K562 (cell line): ENCODE data around the gene ZDHHC8. TPM values are rescaled to one million over a fixed set of nuclear protein-coding genes. Genes with fewer than 3 reads are reported as not detected.
A peak's percentile ranks its signal among the peaks of the same experiment; 100 is the strongest.

Source experiments
- BDP1 ChIP-seq: IDR thresholded peaks from 3 replicates; pipeline ENCODE4 v1.6.1; 2011; ENCODE audit not compliant: insufficient read length, insufficient read depth
- CBX8 ChIP-seq: fragments of 200-600 bp; sonication (generic); IDR thresholded peaks from 2 replicates; pipeline ENCODE4 v1.6.1; 2012; ENCODE audit warnings: borderline replicate concordance, mixed run types, low read depth, mild to moderate bottlenecking, moderate library complexity, mixed read lengths, low read length, control low read depth, inconsistent platforms; ENCODE audit not compliant: poor library complexity, severe bottlenecking; ENCODE audit errors: extremely low read depth
- CEBPG ChIP-seq, 3 experiments: fragments of 200-800 bp in 1 of 3; sonication (Bioruptor generic) in 1 of 3; sonication (generic) in 1 of 3; formaldehyde crosslinking in 1 of 3; IDR thresholded peaks in 2 of 3; conservative IDR thresholded peaks in 1 of 3; 2 replicates each; pipeline versions ENCODE4 v1.6.1 to v1.8.0; 2016 to 2022; ENCODE audit warnings: missing compliant biosample characterization in 2 of 3, missing genetic modification characterization in 2 of 3, mild to moderate bottlenecking in 1 of 3, missing genetic modification reagents in 1 of 3
- CREBBP ChIP-seq: IDR thresholded peaks from one replicate; pipeline ENCODE4 v1.6.1; 2012; ENCODE audit warnings: low read depth, mild to moderate bottlenecking, control low read depth, inconsistent platforms, low read length
- DLX4 ChIP-seq: fragments of 250-450 bp; sonication (Bioruptor Pico); IDR thresholded peaks from 2 replicates; pipeline ENCODE4 v1.6.1; 2021; ENCODE audit warnings: mild to moderate bottlenecking
- EP400 ChIP-seq: fragments of 450-650 bp; IDR thresholded peaks from 2 replicates; pipeline ENCODE4 v1.6.1; 2017; ENCODE audit warnings: antibody characterized with exemption, mild to moderate bottlenecking, moderate library complexity
- ERF ChIP-seq: fragments of 450-650 bp; formaldehyde crosslinking; IDR thresholded peaks from 2 replicates; pipeline ENCODE4 v1.4.0; 2020; ENCODE audit warnings: mild to moderate bottlenecking, mixed read lengths
- FOS ChIP-seq: IDR thresholded peaks from 3 replicates; pipeline ENCODE4 v1.6.1; 2011; ENCODE audit not compliant: insufficient read length; ENCODE audit errors: extremely low read depth
- FOXJ2 ChIP-seq: fragments of 200-800 bp; sonication (Bioruptor generic); IDR thresholded peaks from 2 replicates; pipeline ENCODE4 v1.6.1; 2016; ENCODE audit warnings: missing genetic modification characterization, missing compliant biosample characterization
- IRF2 ChIP-seq: sonication (generic); formaldehyde crosslinking; IDR thresholded peaks from 2 replicates; pipeline ENCODE4 v1.8.1; 2022; ENCODE audit warnings: mild to moderate bottlenecking, missing genetic modification reagents
- OTX1 ChIP-seq: fragments of 450-650 bp; formaldehyde crosslinking; IDR thresholded peaks from 2 replicates; pipeline ENCODE4 v1.4.0; 2022; ENCODE audit warnings: mild to moderate bottlenecking
- PHF20 ChIP-seq: fragments of 450-650 bp; IDR thresholded peaks from 2 replicates; pipeline ENCODE4 v1.6.1; 2018; ENCODE audit not compliant: partially characterized antibody
- POU5F1 ChIP-seq: fragments of 150-350 bp; IDR thresholded peaks from 2 replicates; pipeline ENCODE4 v1.6.1; 2014; ENCODE audit warnings: borderline replicate concordance, low read length, low read depth, mild to moderate bottlenecking; ENCODE audit not compliant: partially characterized antibody
- SAP30 ChIP-seq: fragments of 200-600 bp; sonication (generic); IDR thresholded peaks from 2 replicates; pipeline ENCODE4 v1.6.1; 2012; ENCODE audit warnings: borderline replicate concordance, low read depth, mild to moderate bottlenecking, moderate library complexity, low read length, control low read depth, inconsistent platforms; ENCODE audit not compliant: insufficient read depth, poor library complexity, severe bottlenecking
- SMC3 ChIP-seq: conservative IDR thresholded peaks from 2 replicates; pipeline ENCODE4 v1.6.1; 2011; ENCODE audit warnings: low read depth, low read length, improper control_type of control experiment; ENCODE audit not compliant: insufficient read depth
- STAG1 ChIP-seq: sonication (generic); formaldehyde crosslinking; IDR thresholded peaks from 2 replicates; pipeline ENCODE4 v1.5.0; 2020; ENCODE audit warnings: missing genetic modification reagents, borderline replicate concordance
- TCF3 ChIP-seq: sonication (generic); formaldehyde crosslinking; IDR thresholded peaks from 2 replicates; pipeline ENCODE4 v1.4.0; 2020; ENCODE audit warnings: mild to moderate bottlenecking, missing genetic modification reagents
- TEAD2 ChIP-seq: fragments of 450-650 bp; IDR thresholded peaks from 2 replicates; pipeline ENCODE4 v1.6.1; 2016; ENCODE audit warnings: missing genetic modification characterization, control low read depth, missing compliant biosample characterization
- polyA plus RNA-seq, 8 experiments: library from polyadenylated mRNA; depleted of rRNA in 4 of 8; stranded (reverse) in 5 of 8; unstranded in 3 of 8; fragments of >200 nt; fragmentation: Nextera tagmentation in 2 of 8; fragmentation: Illumina TruSeq in 1 of 8; extraction: Ambion mirVana in 2 of 8; extraction: Trizol in 1 of 8; gene quantifications; 2 replicates each; pipeline versions ENCODE4 v1.2.1 to v1.2.3, GENCODE V29; 2011 to 2014; ENCODE audit warnings: inconsistent platforms in 1 of 8, missing spikeins in 1 of 8
- total RNA-seq, 7 experiments: library from RNA; depleted of rRNA in 6 of 7; stranded (reverse); fragments of >200 nt in 6 of 7; fragmentation: Illumina TruSeq in 2 of 7; extraction: Trizol in 2 of 7; gene quantifications; 2 replicates each; pipeline versions ENCODE4 v1.2.1 to v1.2.3, GENCODE V29; 2011 to 2021; ENCODE audit warnings: low replicate concordance in 1 of 7
- TF ChIP-seq, protein P1 (sequence below): IDR thresholded peaks from 3 replicates; pipeline ENCODE4 v1.6.1; 2011; ENCODE audit warnings: borderline replicate concordance, mild to moderate bottlenecking; ENCODE audit not compliant: insufficient read length, insufficient read depth
- TF ChIP-seq, protein P2 (sequence below): conservative IDR thresholded peaks from 2 replicates; pipeline ENCODE4 v1.6.1; 2011; ENCODE audit warnings: low read depth, mild to moderate bottlenecking, low read length; ENCODE audit not compliant: control insufficient read depth

ZDHHC8 gene
- total and polyA plus RNA-seq, 9 of the 15 experiments (the other 6 are each of a cell fraction or from before 2014, with no cell fraction given): 0.04 to 109 (median 16.4) TPM

DNA sequence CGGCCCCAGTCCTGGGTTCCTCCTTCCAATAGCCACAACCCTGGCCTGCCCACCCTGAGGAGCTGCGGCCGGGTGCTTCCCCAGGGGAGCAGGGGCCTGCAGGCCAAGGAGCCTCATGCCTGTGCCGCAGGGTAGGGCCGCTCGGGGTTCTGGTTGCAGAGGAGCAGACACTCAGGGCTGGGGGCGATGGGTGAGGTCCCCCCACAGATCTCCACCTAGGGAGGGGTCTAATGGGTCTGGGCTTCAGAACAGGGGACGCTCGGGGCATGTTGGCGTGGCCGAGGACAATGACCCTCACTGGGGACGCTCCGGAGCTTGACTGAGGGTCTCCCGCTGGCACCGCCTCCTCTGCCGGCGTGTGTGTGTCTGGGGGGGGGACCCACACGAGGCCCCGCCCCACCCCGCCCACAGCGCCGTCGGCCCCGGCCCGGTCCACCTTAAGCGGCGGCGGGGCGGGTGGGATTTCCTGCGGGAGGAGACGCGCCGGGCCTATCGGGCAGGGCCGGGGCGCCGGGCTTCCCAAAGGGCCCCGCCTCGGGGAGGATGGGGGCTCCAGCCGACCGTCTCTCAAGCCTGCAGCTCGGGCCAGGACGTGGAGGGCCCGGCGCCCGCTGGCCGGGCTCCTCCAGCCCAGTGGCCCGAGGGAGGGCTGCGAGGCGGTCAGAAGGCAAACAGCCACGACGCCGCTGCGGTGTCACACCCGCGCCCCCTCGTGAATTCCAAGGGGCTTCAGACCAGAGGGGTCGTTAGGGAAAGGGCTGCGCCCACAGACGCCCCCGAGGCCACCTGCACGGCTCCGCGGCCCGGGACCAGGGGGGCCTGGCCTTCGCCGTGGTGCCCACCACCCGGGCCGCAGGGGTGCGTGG is 640 bp upstream of the ZDHHC8 start (continued):
- peak; percentile 89 for TF ChIP-seq SAP30
- no peak for TF ChIP-seq CEBPG (CRISPR knock-in tag; IDR thresholded peaks at IDR 0.05)
- no peak for TF ChIP-seq CEBPG (tag; conservative IDR thresholded peaks at IDR 0.05 in 1 of 2, IDR thresholded peaks at IDR 0.05 in 1 of 2)
- TF ChIP-seq BDP1: no peak
- TF ChIP-seq FOXJ2: no peak
- 0 out of 2 replicates have a peak, but pooled peaks have one; percentile 36 for TF ChIP-seq OTX1 (CRISPR knock-in tag)
- TF ChIP-seq CREBBP: no peak
- TF ChIP-seq EP400: no peak
- TF ChIP-seq, protein P1, sequence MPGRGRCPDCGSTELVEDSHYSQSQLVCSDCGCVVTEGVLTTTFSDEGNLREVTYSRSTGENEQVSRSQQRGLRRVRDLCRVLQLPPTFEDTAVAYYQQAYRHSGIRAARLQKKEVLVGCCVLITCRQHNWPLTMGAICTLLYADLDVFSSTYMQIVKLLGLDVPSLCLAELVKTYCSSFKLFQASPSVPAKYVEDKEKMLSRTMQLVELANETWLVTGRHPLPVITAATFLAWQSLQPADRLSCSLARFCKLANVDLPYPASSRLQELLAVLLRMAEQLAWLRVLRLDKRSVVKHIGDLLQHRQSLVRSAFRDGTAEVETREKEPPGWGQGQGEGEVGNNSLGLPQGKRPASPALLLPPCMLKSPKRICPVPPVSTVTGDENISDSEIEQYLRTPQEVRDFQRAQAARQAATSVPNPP: no peak
- TF ChIP-seq ERF (CRISPR knock-in tag): peak; percentile 96
- no peak for TF ChIP-seq IRF2
- no peak for TF ChIP-seq FOS
- TF ChIP-seq PHF20: peak; percentile 66
- no peak for TF ChIP-seq STAG1 (CRISPR knock-in tag)
- no peak for TF ChIP-seq TCF3
- no peak for TF ChIP-seq POU5F1
- TF ChIP-seq SMC3: 0 out of 2 replicates have a peak, but pooled peaks have one; percentile 15
- no peak for TF ChIP-seq TEAD2 (tag)
- no peak for TF ChIP-seq CBX8
- no peak for TF ChIP-seq DLX4
- TF ChIP-seq, protein P2, sequence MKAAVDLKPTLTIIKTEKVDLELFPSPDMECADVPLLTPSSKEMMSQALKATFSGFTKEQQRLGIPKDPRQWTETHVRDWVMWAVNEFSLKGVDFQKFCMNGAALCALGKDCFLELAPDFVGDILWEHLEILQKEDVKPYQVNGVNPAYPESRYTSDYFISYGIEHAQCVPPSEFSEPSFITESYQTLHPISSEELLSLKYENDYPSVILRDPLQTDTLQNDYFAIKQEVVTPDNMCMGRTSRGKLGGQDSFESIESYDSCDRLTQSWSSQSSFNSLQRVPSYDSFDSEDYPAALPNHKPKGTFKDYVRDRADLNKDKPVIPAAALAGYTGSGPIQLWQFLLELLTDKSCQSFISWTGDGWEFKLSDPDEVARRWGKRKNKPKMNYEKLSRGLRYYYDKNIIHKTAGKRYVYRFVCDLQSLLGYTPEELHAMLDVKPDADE: peak; percentile 83; the same call in 1 of the 2 replicates
